Renal cortex interstitium (tissue), 11 donors: ENCODE data around the gene NCKAP1. TPM values are rescaled to one million over a fixed set of nuclear protein-coding genes. Genes with fewer than 3 reads are reported as not detected.
A peak's percentile ranks its signal among the peaks of the same experiment; 100 is the strongest.
"Not testable (repeated sequence)": the region's sequence is repeated elsewhere in the genome, so short reads cannot be mapped to it uniquely, and the experiment has no call there.

Source experiments
- DNase-seq, 11 donors: peaks; one replicate each; pipeline ENCODE4 v3.0.0-alpha.2; 2013; ENCODE audit warnings: low read depth in 9 of 11, low spot score in 4 of 11; ENCODE audit errors: extremely low read depth in 1 of 11
- polyA plus RNA-seq, 3 donors: library from polyadenylated mRNA; unstranded; fragments of 120-200 nt; gene quantifications; one replicate each; pipeline ENCODE4 v1.2.1, GENCODE V29; 2013; ENCODE audit not compliant: insufficient read length in 3 of 3

The NCKAP1 gene
- polyA plus RNA-seq, 3 donors, result 114 to 145 (median 121) TPM

- DNase-seq, result no peak
Measured at GRCh38 chr2:182895798-182896197, 142.5 kb downstream of the NCKAP1 start.

GRCh38 chr2:182895169-182895568 lies 143.1 kb downstream of the NCKAP1 start:
- no peak for DNase-seq

DNA sequence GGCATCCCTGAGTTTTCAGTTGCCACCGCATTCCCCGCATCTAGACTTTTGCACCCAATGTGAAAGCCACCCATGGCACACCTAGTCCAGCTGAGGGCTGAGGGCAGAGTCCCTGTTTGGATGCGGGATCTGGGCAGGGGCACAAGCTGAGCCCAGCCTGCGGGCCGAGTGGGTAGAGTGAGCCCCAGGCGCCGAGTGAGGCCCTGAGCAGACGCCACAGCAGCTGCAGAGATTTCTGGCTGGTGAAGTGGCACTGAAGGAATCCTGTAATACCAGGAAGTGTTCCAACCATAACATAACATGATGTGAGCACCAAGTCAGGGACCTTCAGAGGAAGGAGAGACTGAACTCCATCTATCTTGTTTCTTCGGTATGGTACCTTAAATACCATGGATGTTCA lies 144.1 kb downstream of the NCKAP1 start:
- DNase-seq, result no peak

DNA sequence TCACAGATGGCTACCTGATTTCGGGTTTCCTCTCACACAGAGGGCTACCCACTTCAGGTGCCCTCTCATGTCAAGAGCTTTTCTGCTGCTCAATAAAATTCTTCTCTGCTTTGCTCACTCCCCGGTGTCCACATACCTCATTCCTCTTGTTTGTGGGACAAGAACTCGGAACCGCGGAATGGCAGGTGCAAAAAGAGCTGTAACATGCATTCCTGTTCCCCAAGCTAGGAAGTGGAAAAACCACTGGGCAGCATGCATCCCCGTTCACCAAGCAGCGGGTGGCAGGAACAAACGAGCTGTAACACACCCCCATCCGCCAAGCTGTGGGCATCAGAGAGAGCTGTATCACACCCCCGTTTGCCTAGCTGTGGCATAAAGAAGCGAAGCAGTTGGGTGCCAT lies 144.6 kb downstream of the NCKAP1 start:
- no peak for DNase-seq

DNA sequence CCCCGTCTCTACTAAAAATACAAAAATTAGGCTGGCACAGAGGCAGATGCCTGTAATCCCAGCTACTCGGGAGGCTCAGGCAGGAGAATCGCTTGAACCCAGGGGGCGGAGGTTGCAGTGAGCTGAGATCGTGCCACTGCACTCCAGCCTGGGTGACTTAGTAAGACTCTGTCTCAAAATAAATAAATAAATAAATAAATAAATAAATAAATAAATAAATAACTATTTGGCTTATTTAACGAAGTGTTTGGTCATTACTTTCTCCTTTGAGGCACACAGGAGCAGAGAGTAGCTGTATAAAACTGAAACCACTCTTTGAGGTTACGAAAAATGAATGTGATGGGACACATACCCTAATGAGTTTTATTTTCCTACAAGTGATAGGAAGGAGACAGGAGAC lies 145.2 kb downstream of the NCKAP1 start:
- not testable (repeated sequence) for DNase-seq

DNA sequence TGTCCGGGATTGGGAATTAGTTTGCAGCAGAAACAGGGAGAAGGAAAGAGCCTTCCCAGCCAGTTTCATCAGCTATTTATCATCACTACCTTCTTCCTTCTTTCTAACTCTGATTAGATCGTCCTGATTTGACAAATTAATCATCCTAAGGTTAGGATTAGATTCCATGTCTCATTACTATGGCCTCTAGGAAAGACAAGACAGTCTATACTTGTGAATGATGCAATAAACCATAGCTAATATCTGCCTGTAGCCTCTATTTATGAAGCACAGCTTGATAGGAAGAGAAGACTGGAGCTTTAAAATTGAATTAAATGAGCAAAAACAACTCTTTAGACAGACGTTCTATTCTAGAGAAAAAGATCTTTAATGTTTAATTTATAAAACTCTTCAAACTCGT lies 146.6 kb downstream of the NCKAP1 start:
- no peak for DNase-seq

DNA sequence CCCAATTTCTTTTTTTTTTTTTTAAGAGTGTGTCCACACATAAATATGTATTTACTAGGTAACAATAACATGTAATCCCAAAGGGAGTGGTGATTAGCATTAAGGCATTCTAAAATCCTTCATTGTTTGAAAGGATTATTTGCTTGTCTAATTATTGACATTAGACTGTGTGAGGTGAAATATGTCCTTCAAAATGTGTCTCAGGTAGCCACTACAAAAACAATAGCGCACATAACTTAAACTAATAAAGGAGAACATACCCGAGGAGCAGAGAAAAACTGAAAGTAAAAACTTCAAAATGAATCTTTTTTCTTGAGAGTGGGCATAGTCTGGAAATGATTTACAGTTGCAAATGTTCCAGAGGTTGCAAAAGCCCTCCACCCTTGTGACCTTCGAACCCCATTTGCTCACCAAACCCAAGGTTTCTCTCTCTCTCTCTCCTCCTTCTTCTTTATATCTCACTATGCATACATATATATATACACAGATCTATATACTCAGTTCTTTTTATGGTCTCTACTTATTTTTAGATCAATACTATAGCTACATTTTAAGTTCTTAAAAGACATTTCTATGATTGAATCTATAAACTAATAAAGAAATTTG lies 147.4 kb downstream of the NCKAP1 start:
- DNase-seq, result no peak

DNA sequence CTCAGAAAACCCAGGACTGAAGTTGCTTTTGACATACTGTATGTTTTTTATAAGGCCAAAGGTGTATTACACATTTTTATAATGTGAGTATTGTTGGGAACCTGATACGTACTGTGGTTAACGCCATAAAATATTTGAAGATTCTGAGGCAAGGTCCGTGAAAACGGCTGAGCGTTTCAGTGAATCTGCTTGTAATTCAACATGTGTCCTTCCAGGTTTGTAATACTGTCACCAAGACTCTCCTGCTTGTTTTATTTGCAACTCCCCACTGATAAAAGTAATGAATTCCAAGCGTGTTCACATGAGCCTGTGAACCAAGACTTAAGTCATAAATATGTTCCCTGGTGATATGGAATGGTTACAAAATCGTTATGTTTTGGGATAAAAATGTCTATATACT lies 148.0 kb downstream of the NCKAP1 start:
- no peak for DNase-seq

DNA sequence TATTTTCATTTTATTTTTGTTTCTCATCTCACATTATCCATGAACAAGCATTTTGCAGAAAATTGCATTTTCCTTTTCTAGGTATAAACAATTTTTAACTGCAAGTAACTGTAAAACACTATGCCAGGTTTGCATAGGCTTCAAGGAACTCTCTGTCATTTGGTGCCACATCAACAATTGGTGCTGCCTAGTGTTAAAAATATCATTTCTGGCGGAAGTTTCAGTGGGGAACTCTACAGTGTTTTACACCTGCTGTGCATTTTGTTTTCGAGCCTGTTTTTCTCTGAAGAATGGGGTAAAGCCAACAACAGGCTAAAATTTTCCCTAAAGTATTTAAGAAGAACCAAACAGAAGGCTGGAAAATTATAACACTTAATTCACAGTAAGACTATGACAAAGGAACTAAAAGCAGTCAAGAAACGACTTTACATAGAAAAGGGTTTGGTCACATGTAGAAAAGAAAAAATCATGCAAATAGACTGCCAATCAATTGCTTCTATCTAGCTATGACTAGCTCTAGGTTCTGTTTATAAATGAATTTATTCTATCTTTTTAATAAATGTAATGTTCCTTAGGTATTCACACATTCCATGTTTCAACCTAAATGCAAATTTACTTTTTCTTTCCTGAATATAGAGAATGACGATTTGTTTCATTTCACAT lies 150.4 kb downstream of the NCKAP1 start:
- DNase-seq, result no peak

DNA sequence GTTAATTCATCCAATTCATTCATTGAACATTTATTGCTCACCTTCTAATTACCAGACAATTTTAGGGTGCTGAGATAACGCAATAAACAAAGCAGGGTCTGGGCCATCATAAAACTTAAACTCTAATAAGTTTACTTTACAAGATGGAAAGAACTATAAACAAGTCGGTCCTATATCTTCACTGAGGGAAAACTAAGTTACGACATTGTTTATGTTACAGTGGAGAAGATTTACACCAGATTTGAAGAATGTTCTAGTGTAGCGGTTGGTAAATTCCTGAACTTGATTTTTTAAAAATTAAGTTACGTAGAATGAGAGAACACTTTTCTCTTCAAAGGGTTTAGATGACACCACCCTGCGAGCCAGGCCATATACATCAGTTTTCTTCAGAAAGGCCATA lies 151.2 kb downstream of the NCKAP1 start:
- no peak for DNase-seq

GRCh38 chr2:182885771-182886170 lies 152.5 kb downstream of the NCKAP1 start:
- DNase-seq, result no peak

- no peak for DNase-seq
Measured at GRCh38 chr2:182883451-182883850, 154.8 kb downstream of the NCKAP1 start.

DNA sequence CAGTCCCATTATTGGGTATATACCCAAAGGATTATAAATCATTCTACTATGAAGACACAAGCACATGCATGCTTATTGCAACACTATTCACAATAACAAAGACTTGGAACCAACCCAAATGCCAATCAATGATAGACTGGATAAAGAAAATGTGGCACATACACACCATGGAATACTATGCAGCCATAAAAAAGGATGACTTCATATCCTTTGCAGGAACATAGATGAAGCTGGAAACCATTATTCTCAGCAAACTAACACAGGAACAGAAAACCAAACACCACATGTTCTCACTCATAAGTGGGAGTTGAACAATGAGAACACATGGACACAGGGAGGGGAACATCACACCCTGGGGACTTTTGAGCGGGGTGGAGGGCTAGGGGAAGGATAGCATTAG lies 158.2 kb downstream of the NCKAP1 start:
- not testable (repeated sequence) for DNase-seq

GRCh38 chr2:182876653-182877052 lies 161.6 kb downstream of the NCKAP1 start:
- not testable (repeated sequence) for DNase-seq

GRCh38 chr2:182870227-182870626 lies 168.0 kb downstream of the NCKAP1 start:
- no peak for DNase-seq

DNA sequence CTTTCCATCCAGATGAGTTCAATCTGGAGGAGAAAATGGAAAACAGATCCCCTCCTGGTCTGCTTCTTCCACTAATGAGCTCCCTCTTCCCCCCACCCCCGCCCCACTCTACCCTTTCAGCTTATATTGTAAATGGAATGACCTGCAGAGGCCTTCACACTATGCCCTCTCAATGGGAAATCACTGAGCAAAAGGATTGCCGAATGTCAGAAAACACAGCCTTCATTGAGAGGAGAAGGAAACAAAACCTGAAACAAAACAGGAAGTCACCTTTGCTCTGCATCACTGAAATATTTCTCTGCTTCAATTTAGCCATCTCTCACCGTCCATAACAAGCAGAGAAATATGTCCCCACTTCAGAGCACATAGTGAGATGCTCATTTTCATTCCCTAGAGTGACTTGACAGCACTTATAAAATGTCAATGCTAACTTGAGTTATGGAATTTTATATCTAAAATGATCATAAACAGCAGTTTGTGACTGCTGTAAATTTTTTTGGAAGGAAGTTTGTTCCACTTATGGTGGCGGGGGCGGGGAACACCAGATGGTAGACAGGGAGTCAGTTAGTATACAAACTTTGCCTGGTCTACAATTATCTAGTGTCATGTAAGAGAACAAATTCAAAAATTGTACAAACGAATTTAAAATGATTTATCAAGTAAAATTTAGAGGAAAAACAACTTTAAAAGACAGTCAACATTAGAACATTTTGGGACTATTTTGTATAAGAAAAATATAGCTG lies 170.0 kb downstream of the NCKAP1 start:
- no peak for DNase-seq

DNA sequence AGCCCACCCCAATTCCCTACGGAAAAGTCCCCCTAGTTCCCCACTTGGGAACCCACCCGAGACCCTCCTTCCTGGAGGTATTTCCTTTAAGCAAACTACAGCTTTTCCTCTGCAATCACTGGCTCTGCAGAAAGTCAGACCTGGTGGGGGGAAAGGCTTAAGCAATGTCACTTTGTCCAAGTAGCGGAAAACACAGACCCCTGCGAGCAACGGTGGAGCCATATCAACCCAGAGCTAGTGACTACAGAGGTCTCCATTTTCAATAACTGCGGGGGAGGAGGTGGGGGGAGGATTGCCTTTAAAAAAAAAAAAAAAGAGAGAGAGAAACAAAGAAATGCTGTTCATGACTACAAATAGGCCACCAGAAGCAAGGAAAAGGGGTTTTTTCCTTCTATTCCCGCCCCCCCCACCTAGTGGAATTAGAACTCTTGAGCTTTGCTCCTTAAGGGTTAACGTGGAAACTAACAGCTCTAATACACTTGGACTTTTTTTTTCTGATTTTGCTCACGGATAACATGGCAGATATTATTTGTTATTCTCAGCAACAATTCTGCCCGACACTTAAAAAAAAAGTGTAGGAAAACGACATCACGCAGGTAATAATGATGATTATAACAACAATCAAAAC lies 170.7 kb downstream of the NCKAP1 start:
- DNase-seq, result no peak

GRCh38 chr2:182866461-182867406 lies 171.5 kb downstream of the NCKAP1 start, which contains the start of gene FRZB:
Gene FRZB (minus strand): TSS chr2:182866637. CDS start chr2:182866552, 85 bp downstream.
- DNase-seq, result peak in 10 of 11 donors; percentile 58 to 85 (median 77)

DNA sequence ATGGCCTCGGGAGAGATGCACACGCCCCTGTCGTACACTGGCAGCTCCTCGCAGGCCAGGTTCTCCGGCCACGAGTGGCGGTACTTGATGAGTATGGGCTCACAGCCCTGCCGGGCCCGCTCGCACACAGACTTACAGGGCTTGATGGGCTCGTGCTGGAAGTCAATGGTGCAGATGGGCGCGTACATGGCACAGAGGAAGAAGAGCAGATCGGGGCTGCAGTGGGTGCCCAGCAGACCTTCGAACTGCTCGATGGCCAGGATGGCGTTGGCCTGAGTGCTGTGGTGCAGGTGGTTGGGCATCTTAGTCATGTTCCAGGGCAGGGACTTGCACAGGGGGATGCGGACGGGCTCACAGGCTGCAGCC lies 172.2 kb downstream of the NCKAP1 start:
- DNase-seq, result no peak
